NCI-H1436 (cell line): ENCODE measurements around the gene LRCOL1.

Source experiments
- DNase-seq: peaks from one replicate; lab custom pipeline; 2025; lab: John Stamatoyannopoulos, UW

Gene LRCOL1

GRCh38 chr12:132635076-132635955, 24.9 kb upstream of the LRCOL1 start:
- no peak for DNase-seq

GRCh38 chr12:132634411-132634990, 24.1 kb upstream of the LRCOL1 start:
- no peak for DNase-seq

- no peak for DNase-seq
These were observed 23.5 kb upstream of the LRCOL1 start for GRCh38 chr12:132633901-132634300.

DNA sequence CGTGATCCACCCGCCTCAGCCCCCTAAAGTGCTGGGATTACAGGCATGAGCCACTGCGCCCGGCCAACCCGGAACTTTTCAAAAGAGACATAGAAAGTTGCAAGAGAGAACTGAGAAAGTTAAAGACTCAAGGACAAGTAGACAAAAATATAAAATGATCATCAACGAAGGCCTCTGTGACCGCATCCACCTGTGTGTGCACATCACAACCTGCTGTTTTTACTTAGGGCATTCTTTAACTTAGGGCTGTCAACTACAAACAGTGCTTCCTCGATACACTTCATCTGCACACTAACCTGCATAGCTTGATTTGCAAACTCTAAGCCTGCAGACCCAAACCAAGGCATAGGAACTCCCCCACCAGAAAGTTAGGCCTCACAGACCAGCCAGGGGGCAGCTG, 23.0 kb upstream of the LRCOL1 start:
- no peak for DNase-seq

GRCh38 chr12:132632521-132633228, 22.3 kb upstream of the LRCOL1 start:
- no peak for DNase-seq

DNA sequence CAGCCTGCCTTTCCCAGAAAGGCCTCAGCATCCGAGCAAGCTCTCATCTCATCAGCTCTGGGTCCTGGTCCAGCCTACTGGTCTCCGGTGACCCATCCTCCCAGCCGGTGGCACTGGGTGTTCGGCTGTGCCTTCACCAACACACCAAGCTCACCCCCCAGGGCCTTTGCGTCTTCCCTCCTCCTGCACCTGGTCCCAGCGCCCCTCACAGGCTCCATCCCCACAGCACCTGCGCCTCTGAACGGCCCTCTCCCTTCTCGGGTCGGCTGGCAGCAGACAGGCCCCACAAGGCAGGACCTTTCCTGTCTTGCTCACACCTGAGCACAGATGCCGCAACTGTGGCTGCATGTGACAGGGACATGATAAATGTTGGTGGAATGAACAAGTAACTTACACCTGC, 21.3 kb upstream of the LRCOL1 start:
- no peak for DNase-seq

DNA sequence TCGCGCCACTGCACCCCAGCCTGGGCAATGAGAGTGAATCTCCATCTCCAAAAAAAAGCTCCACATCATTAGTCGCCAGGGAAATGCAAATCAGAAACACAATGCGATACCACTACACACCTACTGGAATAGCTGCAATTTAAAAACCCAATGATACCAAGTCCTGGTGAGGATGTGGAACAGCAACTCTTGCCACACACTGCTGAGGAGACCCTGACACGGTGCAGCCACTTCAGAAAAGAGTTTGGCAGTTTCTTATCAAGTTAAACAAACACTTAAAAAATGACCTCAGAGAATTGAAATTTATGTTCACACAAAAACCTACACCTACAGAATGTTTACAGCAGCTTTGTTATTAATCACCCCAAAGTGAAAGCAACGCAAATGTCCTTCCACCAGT, 20.3 kb upstream of the LRCOL1 start:
- no peak for DNase-seq

- DNase-seq: no peak
These were observed 18.9 kb upstream of the LRCOL1 start for GRCh38 chr12:132629330-132629729.

DNA sequence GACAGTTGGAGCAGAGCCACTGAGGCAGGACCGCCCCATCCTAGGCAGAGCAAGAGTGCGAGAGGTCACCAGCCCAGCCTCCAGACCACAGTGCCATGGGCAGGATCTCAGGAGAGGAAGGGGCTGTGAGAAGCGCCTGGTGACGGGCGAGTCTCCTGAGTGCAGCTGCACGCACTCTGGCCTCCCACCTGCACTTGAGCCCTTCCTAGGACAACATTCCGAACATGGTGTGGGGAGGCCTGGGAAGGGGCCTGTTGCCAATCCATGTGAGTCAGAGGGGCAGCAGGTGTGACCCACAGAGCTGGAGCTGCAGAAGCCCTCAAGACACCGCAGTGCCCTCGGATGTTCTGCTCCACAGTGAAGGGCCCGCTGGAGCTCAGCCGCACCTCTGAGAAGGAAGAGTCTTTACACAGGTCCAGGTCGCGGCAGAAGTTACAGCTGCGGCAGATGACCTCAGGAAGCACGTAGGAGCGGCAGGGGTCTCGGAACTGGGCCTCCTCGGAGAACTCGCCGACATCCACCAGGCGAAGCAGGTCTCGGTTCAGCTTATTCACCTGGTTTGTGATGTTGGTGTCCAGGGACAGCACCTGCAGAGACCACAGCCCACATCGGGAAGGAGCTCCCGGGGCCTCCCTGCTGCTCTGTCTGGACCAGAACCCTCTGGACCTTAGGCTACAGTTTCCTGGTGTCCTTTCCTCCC, 15.5 kb upstream of the LRCOL1 start:
- DNase-seq: no peak

DNA sequence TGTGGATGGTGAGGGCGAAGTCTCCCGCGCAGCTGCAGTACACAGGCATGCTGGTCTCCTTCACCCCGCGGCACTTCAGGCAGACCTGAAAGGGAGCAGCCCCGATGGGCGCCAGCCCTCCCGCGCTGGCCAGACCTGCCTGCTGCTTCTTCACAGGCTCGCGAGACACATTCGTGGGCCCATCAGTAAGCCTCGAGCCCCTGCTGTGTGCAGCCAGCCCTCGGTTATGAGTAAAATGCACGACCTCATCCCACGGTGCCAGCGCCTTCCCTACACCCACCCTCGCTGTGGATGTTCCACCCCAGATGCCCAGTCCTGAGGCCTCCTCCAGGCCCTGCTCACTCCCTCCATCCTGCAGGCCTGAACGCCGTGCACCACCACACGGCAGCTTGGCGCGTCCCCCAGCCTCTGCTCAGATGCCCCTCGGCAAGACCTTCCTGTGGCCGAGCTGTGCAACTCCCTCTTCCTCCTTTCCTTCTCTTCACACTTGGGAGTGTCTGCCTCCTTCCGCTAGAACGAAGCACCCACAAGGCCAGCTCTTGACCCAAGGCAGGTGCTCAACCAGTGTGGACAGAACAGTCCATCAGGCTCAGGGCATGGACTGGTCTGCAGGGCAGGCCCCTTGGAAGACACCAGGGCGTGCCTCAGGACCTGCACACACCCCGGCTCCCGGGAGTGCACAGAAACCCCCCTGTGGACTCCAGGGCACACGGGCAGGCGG, 14.7 kb upstream of the LRCOL1 start:
- no peak for DNase-seq

DNA sequence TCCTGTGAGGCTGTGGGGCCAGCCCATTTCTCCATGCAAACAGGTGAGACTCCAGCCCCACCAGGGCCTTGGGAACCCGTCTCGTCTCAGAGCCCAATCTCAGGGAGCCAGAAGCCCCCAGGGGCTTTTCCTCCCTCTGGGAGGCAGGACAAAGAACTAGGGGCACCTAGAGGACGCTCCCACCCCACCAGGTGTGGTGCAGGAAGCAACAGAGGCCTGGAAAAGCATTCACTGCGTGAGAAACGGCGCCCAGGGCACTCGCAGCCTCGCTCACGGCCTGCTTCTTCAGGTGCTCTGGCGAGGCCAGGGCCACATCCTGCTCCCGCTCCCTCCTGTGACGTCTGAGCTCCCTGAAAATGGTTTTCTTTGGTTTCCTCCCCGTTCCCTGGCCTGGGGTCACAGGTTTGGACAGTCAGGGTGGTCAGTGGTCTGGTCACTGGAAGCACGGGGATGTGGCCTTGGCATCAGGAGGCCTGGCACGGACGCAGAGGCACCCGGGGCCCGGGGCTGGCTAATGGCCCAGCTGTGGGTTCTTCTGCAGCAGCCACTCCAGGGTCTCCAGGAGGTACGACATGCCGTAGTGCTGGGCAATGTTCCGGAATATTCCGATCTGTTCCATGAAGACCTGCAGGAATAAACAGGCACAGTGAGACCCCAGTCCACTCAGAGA, 13.9 kb upstream of the LRCOL1 start:
- no peak for DNase-seq

- no peak for DNase-seq
These were observed 12.9 kb upstream of the LRCOL1 start for GRCh38 chr12:132623072-132623869.

- DNase-seq: no peak
These were observed 12.2 kb upstream of the LRCOL1 start for GRCh38 chr12:132622437-132623071.

DNA sequence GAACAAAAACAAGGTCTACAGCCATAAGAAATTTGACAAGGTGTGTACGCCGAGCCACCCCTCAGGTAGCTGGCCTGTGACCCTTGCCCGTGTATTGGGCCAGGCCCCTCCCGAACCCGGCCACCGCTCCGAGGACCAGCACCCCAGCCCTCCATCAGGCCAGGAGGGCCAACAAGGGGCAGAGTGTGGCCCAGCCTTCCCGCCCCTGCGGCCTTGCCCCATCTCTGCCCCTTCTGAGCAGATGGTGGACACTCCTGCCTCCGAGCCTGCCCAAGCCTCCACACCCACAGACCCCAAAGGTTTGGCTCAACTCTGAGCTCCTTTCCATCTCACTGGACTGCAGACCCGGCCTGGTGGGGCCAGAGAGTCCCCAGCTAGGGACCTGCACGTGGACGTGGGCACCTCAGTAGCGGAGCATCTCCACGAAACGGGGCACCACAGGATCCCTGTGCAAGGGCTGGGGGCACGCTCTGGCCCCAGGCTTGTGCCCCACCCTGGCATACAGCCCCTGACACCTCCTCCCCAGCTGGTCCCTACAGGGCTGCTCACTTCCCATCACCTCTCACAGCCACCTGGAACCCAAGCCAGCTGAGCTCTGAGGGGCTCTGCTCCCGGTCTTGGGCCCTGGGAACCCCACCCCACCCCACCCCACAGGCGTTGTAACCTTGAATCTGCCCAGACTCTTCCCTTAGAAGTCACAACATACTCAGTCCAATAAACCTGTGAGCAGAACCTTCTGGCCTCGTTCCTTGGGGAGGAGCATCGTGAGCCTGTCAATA, 11.5 kb upstream of the LRCOL1 start:
- DNase-seq: no peak

DNA sequence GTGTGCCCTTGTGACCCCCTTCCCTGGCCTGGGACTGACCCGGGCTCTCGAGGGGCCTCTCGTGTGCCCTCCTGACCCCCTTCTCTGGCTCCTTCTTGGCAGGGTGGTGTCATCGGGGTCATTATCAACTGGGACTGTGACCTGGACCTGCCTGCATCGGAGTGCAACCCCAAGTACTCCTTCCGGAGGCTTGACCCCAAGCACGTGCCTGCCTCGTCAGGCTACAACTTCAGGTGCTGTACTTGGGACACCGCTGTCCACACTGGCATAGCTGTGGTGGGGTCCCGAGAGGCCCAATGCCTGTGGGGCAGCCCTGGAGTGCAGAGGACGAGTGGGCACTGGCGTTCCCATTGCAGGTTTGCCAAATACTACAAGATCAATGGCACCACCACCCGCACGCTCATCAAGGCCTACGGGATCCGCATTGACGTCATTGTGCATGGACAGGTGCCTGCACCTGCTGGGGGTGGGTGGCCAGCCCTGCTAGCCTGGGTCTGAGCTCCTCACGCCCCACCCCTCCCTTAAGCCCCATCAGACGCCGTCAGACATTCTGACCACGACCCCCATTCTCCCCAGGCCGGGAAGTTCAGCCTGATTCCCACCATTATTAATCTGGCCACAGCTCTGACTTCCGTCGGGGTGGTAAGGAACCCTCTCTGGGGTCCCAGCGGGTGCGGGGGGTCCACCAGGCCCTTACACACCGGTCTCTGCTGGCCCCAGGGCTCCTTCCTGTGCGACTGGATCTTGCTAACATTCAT, 10.7 kb upstream of the LRCOL1 start:
- no peak for DNase-seq

GRCh38 chr12:132620113-132620898, 9.9 kb upstream of the LRCOL1 start:
- no peak for DNase-seq

GRCh38 chr12:132619386-132620112, 9.2 kb upstream of the LRCOL1 start:
- DNase-seq: no peak
